K562 (cell line): Measurements from ENCODE around the gene GPS2. TPM values are rescaled to one million over a fixed set of nuclear protein-coding genes. Genes with fewer than 3 reads are reported as not detected.

Source experiments
- ATAC-seq: fragments of 200-7000 bp; cut with Tn5 transposase; 3 replicates; pipeline ENCODE4 v1.9.1; 2020; ENCODE audit warnings: moderate library complexity
- BruUV-seq: library from RNA; stranded (reverse); fragments of 400-500 nt; replicated peaks from 2 replicates; lab custom pipeline; 2021; lab: Mats Ljungman, UMichigan
- CTCF ChIA-PET: fragments of 300-600 bp; formaldehyde crosslinking; extraction: SDS; loops from one replicate; lab custom pipeline; 2021; ENCODE audit warnings: low intra/inter-chr PET ratio; lab: Yijun Ruan, JAX
- POLR2A ChIA-PET: fragments of 300-600, 350-650 bp; sonication (Branson Sonifier 250); formaldehyde crosslinking; extraction: SDS; loops from one replicate; lab custom pipeline; 2021; ENCODE audit warnings: antibody characterized with exemption, inconsistent platforms; lab: Yijun Ruan, JAX
- DNase-seq, 4 experiments: peaks; one replicate each; pipeline versions ENCODE4 v3.0.0 to v3.0.0-alpha.2; 2011 to 2018; ENCODE audit warnings: low spot score in 3 of 4, mixed read lengths in 3 of 4; ENCODE audit errors: extremely low read depth in 1 of 4
- FAIRE-seq: peaks from 2 replicates; lab custom pipeline; 2011; peaks lifted over from hg19 to GRCh38; lab: Jason Lieb, UNC
- H2AFZ ChIP-seq: 2 replicates; pipeline ENCODE4 v1.6.0; 2011; ENCODE audit warnings: low read depth, low read length, control low read depth, inconsistent platforms
- H3K27ac ChIP-seq: fragments of 200-600 bp; 3 replicates; pipeline ENCODE4 v1.8.0; 2011; ENCODE audit warnings: low read depth, mild to moderate bottlenecking, control low read depth, inconsistent platforms, low read length, moderate library complexity, mixed read lengths; ENCODE audit errors: extremely low read depth
- H3K27me3 ChIP-seq, 2 experiments: fragments of 300-600 bp in 1 of 2; 2 replicates in 1 of 2; 3 replicates in 1 of 2; pipeline versions ENCODE4 v1.6.0 to v1.8.0; 2011; ENCODE audit warnings: inconsistent platforms in 2 of 2, low read length in 2 of 2, mild to moderate bottlenecking in 1 of 2, mixed read lengths in 1 of 2, moderate library complexity in 1 of 2; ENCODE audit not compliant: control insufficient read depth in 2 of 2, insufficient read depth in 2 of 2
- H3K36me3 ChIP-seq: fragments of 300-600 bp; 3 replicates; pipeline ENCODE4 v1.8.0; 2011; ENCODE audit warnings: mild to moderate bottlenecking, low read length, inconsistent platforms; ENCODE audit not compliant: control insufficient read depth, insufficient read depth
- H3K4me1 ChIP-seq, 2 experiments: fragments of 200-600 bp in 1 of 2; replicated peaks in 1 of 2; 2 replicates in 1 of 2; 3 replicates in 1 of 2; pipeline versions ENCODE4 v1.5.1 to v1.8.0; 2011; ENCODE audit warnings: inconsistent platforms in 2 of 2, low read length in 2 of 2, mild to moderate bottlenecking in 1 of 2, mixed read lengths in 1 of 2, moderate library complexity in 1 of 2; ENCODE audit not compliant: control insufficient read depth in 2 of 2, insufficient read depth in 2 of 2
- H3K4me2 ChIP-seq: 2 replicates; pipeline ENCODE4 v1.6.1; 2011; ENCODE audit warnings: low read length, control low read depth, inconsistent platforms, mixed read lengths; ENCODE audit not compliant: insufficient read depth
- H3K4me3 ChIP-seq: fragments of 200-600 bp; sonication (generic), shearing (Covaris generic); 2 replicates; pipeline ENCODE4 v1.5.1; 2016; ENCODE audit warnings: control low read depth, inconsistent platforms
- H3K79me2 ChIP-seq: fragments of 200-600 bp; 3 replicates; pipeline ENCODE4 v1.8.0; 2011; ENCODE audit warnings: low read length, inconsistent platforms; ENCODE audit not compliant: control insufficient read depth, insufficient read depth
- H3K9ac ChIP-seq, 2 experiments: 2 replicates each; pipeline versions ENCODE4 v1.6.0 to v1.6.1; 2011; ENCODE audit warnings: low read depth in 2 of 2, low read length in 2 of 2, control low read depth in 1 of 2, inconsistent platforms in 1 of 2, mild to moderate bottlenecking in 1 of 2, mixed read lengths in 1 of 2; ENCODE audit not compliant: insufficient read depth in 1 of 2
- H3K9me1 ChIP-seq: one replicate; pipeline ENCODE4 v1.6.0; 2011; ENCODE audit warnings: inconsistent platforms, mild to moderate bottlenecking, low read length, moderate library complexity; ENCODE audit not compliant: control insufficient read depth, insufficient read depth
- H3K9me3 ChIP-seq: replicated peaks from 2 replicates; pipeline ENCODE4 v1.5.1; 2011; ENCODE audit warnings: low read depth, low read length, inconsistent platforms; ENCODE audit not compliant: control insufficient read depth, insufficient read depth
- H4K20me1 ChIP-seq: replicated peaks from 2 replicates; pipeline ENCODE4 v1.6.1; 2011; ENCODE audit warnings: low read length, inconsistent platforms, mixed read lengths; ENCODE audit not compliant: control insufficient read depth, insufficient read depth
- ATF3 ChIP-seq, 2 experiments: fragments of 450-650 bp in 1 of 2; sonication (generic) in 1 of 2; formaldehyde crosslinking in 1 of 2; IDR thresholded peaks in 1 of 2; conservative IDR thresholded peaks in 1 of 2; 2 replicates each; pipeline versions ENCODE4 v1.6.1 to v1.8.1; 2016 to 2023; ENCODE audit warnings: mild to moderate bottlenecking in 2 of 2, moderate library complexity in 2 of 2, inconsistent platforms in 1 of 2, missing genetic modification reagents in 1 of 2
- BDP1 ChIP-seq: IDR thresholded peaks from 3 replicates; pipeline ENCODE4 v1.6.1; 2011; ENCODE audit not compliant: insufficient read length, insufficient read depth
- CCAR2 ChIP-seq: fragments of 200-400 bp; formaldehyde crosslinking; IDR thresholded peaks from 2 replicates; pipeline ENCODE4 v1.6.1; 2017; ENCODE audit warnings: mild to moderate bottlenecking, low read depth, low read length
- DACH1 ChIP-seq: fragments of 450-650 bp; IDR thresholded peaks from 2 replicates; pipeline ENCODE4 v1.6.1; 2018; ENCODE audit not compliant: partially characterized antibody
- GTF2E2 ChIP-seq: fragments of 200-800 bp; sonication (Bioruptor generic); IDR thresholded peaks from 2 replicates; pipeline ENCODE4 v1.6.1; 2016; ENCODE audit warnings: missing genetic modification characterization, missing compliant biosample characterization
- JUNB ChIP-seq: fragments of 450-650 bp; formaldehyde crosslinking; conservative IDR thresholded peaks from 2 replicates; pipeline ENCODE4 v1.4.0; 2020; ENCODE audit warnings: mild to moderate bottlenecking
- JUND ChIP-seq, 2 experiments: IDR thresholded peaks; 2 replicates in 1 of 2; 3 replicates in 1 of 2; pipeline ENCODE4 v1.6.1; 2011; ENCODE audit warnings: borderline replicate concordance in 2 of 2, low read depth in 2 of 2, low read length in 2 of 2, improper control_type of control experiment in 1 of 2, missing biosample characterization in 1 of 2, missing genetic modification characterization in 1 of 2, missing genetic modification reagents in 1 of 2
- MCM7 ChIP-seq, 2 experiments: fragments of 450-650 bp; IDR thresholded peaks; 2 replicates each; pipeline ENCODE4 v1.6.1; 2016 to 2018
- MLX ChIP-seq, 2 experiments: fragments of 450-650 bp in 1 of 2; sonication (generic) in 1 of 2; formaldehyde crosslinking; conservative IDR thresholded peaks; 2 replicates each; pipeline versions ENCODE4 v1.4.0 to v1.8.1; 2020 to 2022; ENCODE audit warnings: mild to moderate bottlenecking in 1 of 2, missing genetic modification reagents in 1 of 2
- NELFE ChIP-seq: IDR thresholded peaks from 2 replicates; pipeline ENCODE4 v1.6.1; 2011; ENCODE audit warnings: mild to moderate bottlenecking; ENCODE audit not compliant: insufficient read depth, insufficient read length
- POLR2A ChIP-seq: fragments of 450-650 bp; conservative IDR thresholded peaks from 2 replicates; pipeline ENCODE4 v1.6.1; 2016
- POLR2B ChIP-seq: fragments of 450-650 bp; IDR thresholded peaks from 2 replicates; pipeline ENCODE4 v1.6.1; 2018; ENCODE audit warnings: low read depth; ENCODE audit not compliant: partially characterized antibody
- SUPT5H ChIP-seq: fragments of 450-650 bp; IDR thresholded peaks from 2 replicates; pipeline ENCODE4 v1.6.1; 2016
- TCF3 ChIP-seq: sonication (generic); formaldehyde crosslinking; IDR thresholded peaks from 2 replicates; pipeline ENCODE4 v1.4.0; 2020; ENCODE audit warnings: mild to moderate bottlenecking, missing genetic modification reagents
- TFAM ChIP-seq: fragments of 250-450 bp; sonication (Bioruptor Pico); conservative IDR thresholded peaks from 2 replicates; pipeline ENCODE4 v1.5.0; 2021; ENCODE audit warnings: mild to moderate bottlenecking, moderate library complexity
- THRAP3 ChIP-seq: fragments of 450-650 bp; IDR thresholded peaks from 2 replicates; pipeline ENCODE4 v1.6.1; 2016; ENCODE audit warnings: mild to moderate bottlenecking, inconsistent platforms, borderline replicate concordance
- ZBTB9 ChIP-seq: fragments of 450-650 bp; formaldehyde crosslinking; IDR thresholded peaks from 2 replicates; pipeline ENCODE4 v1.4.0; 2020; ENCODE audit warnings: mild to moderate bottlenecking, moderate library complexity
- ZNF12 ChIP-seq: sonication (generic); formaldehyde crosslinking; IDR thresholded peaks from 2 replicates; pipeline ENCODE4 v1.4.0; 2020; ENCODE audit warnings: mild to moderate bottlenecking, missing genetic modification reagents
- ZNF347 ChIP-seq: fragments of 450-650 bp; formaldehyde crosslinking; IDR thresholded peaks from 2 replicates; pipeline ENCODE4 v1.4.0; 2020; ENCODE audit warnings: low read depth, mild to moderate bottlenecking, moderate library complexity
- WGBS: fragments of 100-300 bp; shearing (Covaris generic); methylation state at CpG from one replicate; pipeline ENCODE4 v1.1.6; 2016; ENCODE audit warnings: low coverage, mixed read lengths; ENCODE audit not compliant: insufficient coverage; ENCODE audit errors: missing lambda C conversion rate; 5-methylcytosine and 5-hydroxymethylcytosine counted together
- in situ Hi-C: fragments of 300-500 bp; cut with MboI; formaldehyde crosslinking; loops from 4 replicates; pipeline ENCODE4 v1.15.0; 2018; ENCODE audit warnings: inconsistent platforms, mixed read lengths
- intact Hi-C: fragments of 100-400 bp; cut with micrococcal nuclease; formaldehyde crosslinking; loops from 2 replicates; pipeline ENCODE4 v1.14.2; 2022
- polyA plus RNA-seq, 8 experiments: library from polyadenylated mRNA; depleted of rRNA in 4 of 8; stranded (reverse) in 5 of 8; unstranded in 3 of 8; fragments of >200 nt; fragmentation: Nextera tagmentation in 2 of 8; fragmentation: Illumina TruSeq in 1 of 8; extraction: Ambion mirVana in 2 of 8; extraction: Trizol in 1 of 8; gene quantifications; 2 replicates each; pipeline versions ENCODE4 v1.2.1 to v1.2.3, GENCODE V29; 2011 to 2014; ENCODE audit warnings: inconsistent platforms in 1 of 8, missing spikeins in 1 of 8
- total RNA-seq, 7 experiments: library from RNA; depleted of rRNA in 6 of 7; stranded (reverse); fragments of >200 nt in 6 of 7; fragmentation: Illumina TruSeq in 2 of 7; extraction: Trizol in 2 of 7; gene quantifications; 2 replicates each; pipeline versions ENCODE4 v1.2.1 to v1.2.3, GENCODE V29; 2011 to 2021; ENCODE audit warnings: low replicate concordance in 1 of 7

The GPS2 gene
- total and polyA plus RNA-seq, 9 of the 15 experiments (the other 6 are each of a cell fraction or from before 2014, with no cell fraction given), result 18.3 to 75.7 (median 37.0) TPM

- Histone ChIP-seq H3K9me1 (no peaks in the 10 kb centered on the region), H3K9ac (peak within 1 kb of the TSS; percentile 79 to 92), H2AFZ (peak within 1 kb of the TSS; percentile 84), H3K27me3 (no peaks in the 10 kb centered on the region), H3K4me2 (peak within 1 kb of the TSS; percentile 80), H3K4me1 (peaks cover 3 to 70% of the 10 kb centered on the region in 2 experiments; a peak in 3 of 5 replicates), H3K36me3 (no peaks in the 10 kb centered on the region), H3K27ac (peak within 1 kb of the TSS; percentile 88), H4K20me1 (no peaks in the 10 kb centered on the region), H3K4me3 (peak within 1 kb of the TSS; percentile 72), H3K79me2 (peaks cover 8% of the 10 kb centered on the region), H3K9me3 (no peaks in the 10 kb centered on the region)
- peak; percentile 88 to 91 (median 88) for DNase-seq
- intact Hi-C loops (loop anchor here (5.0 kb wide), 1 partner anchor 130 kb away; the partner anchor contains the start of genes POLR2A and SLC35G6), in situ Hi-C loops (loop anchor here (10.0 kb wide), 1 partner anchor 203 kb away; the partner anchor contains the start of gene TNFSF13)
- ChIA-PET CTCF (interaction anchor here (0.7 to 1.0 kb wide), 2 partner anchors 127 to 307 kb away, joined by 3 to 4 read pairs; partner anchors contain the start of gene ZBTB4), POLR2A (interaction anchor here (0.6 to 4.6 kb wide), 6 partner anchors 11 to 232 kb away, joined by 3 to 15 read pairs (median 4); partner anchors contain the start of genes ACAP1, GPS2, MPDU1 and SLC2A4)
- no peak for FAIRE-seq
- BruUV-seq, result no TSS peak
- ATAC-seq, result peak; percentile 86
- under 1% methylated on average over 25 of the region's 91 CpGs for WGBS
- TF ChIP-seq TCF3 (0 out of 2 replicates have a peak, but pooled peaks have one; percentile 7), NELFE (no peak), DACH1 (no peak), GTF2E2 (tag) (no peak), MCM7 (IDR thresholded peaks at IDR 0.05) (no peak), JUNB (CRISPR knock-in tag) (no peak), POLR2B (no peak), SUPT5H (0 out of 2 replicates have a peak, but pooled peaks have one; percentile 35), BDP1 (no peak), POLR2A (peak; percentile 66), ZNF347 (no peak), ZNF12 (CRISPR knock-in tag) (no peak), MLX (CRISPR knock-in tag; conservative IDR thresholded peaks at IDR 0.05) (no peak), CCAR2 (no peak), TFAM (CRISPR knock-in tag) (no peak), ATF3 (IDR thresholded peaks at IDR 0.05) (0 out of 2 replicates have a peak, but pooled peaks have one; percentile 19), ATF3 (CRISPR knock-in tag; conservative IDR thresholded peaks at IDR 0.05) (no peak), ZBTB9 (no peak), THRAP3 (no peak), JUND (IDR thresholded peaks at IDR 0.05; ENCODE audit: borderline replicate concordance, low read depth, low read length) (peak; percentile 8; the same call in 1 of the 2 replicates), JUND (tag; IDR thresholded peaks at IDR 0.05; ENCODE audit: borderline replicate concordance, low read depth, low read length) (no peak)
Observed at GRCh38 chr17:7351665-7352502, 36.7 kb upstream of the GPS2 start, which contains the start of gene KCTD11. KCTD11 (plus strand) TSS chr17:7352162.
